Bronchial epithelial cell (primary cell): ENCODE results near the gene MALRD1. TPM values are rescaled to one million over a fixed set of nuclear protein-coding genes. Genes with fewer than 3 reads are reported as not detected.
A peak's percentile ranks its signal among the peaks of the same experiment; 100 is the strongest.

Experiments used
- DNase-seq: peaks from one replicate; pipeline ENCODE4 v3.0.0-alpha.2; 2010; ENCODE audit warnings: low read depth
- FAIRE-seq: peaks from 2 replicates; lab custom pipeline; 2011; peaks lifted over from hg19 to GRCh38; lab: Jason Lieb, UNC
- H3K27me3 ChIP-seq: 2 replicates; pipeline ENCODE4 v1.5.1; 2011; ENCODE audit warnings: low read length; ENCODE audit not compliant: control insufficient read depth, insufficient read depth
- H3K36me3 ChIP-seq: 2 replicates; pipeline ENCODE4 v1.5.1; 2011; ENCODE audit warnings: low read length; ENCODE audit not compliant: control insufficient read depth, insufficient read depth
- H3K4me3 ChIP-seq: 2 replicates; pipeline ENCODE4 v1.5.1; 2011; ENCODE audit warnings: mild to moderate bottlenecking, low read depth, low read length, control low read depth
- CTCF ChIP-seq: IDR thresholded peaks from 2 replicates; pipeline ENCODE4 v1.5.1; 2011; ENCODE audit warnings: mild to moderate bottlenecking, moderate library complexity, low read length, control low read depth, inconsistent platforms; ENCODE audit not compliant: insufficient read depth, severe bottlenecking
- total RNA-seq: library from RNA; depleted of rRNA; stranded (reverse); fragments of >200 nt; gene quantifications from 2 replicates; pipeline ENCODE4 v1.2.1, GENCODE V29; 2014

MALRD1 gene
- total RNA-seq, 1 donor from 2014 or later, result not detected

GRCh38 chr10:19194866-19195265, 146.3 kb downstream of the MALRD1 start:
- FAIRE-seq, result no peak
- Histone ChIP-seq H3K4me3 (no peak overlapping the region), H3K36me3 (no peaks in the 10 kb centered on the region), H3K27me3 (no peaks in the 10 kb centered on the region)
- TF ChIP-seq CTCF, result no peak
- DNase-seq, result no peak

GRCh38 chr10:19195698-19196097, 147.1 kb downstream of the MALRD1 start:
- no peak for DNase-seq
- no peak for FAIRE-seq
- Histone ChIP-seq H3K36me3 (no peaks in the 10 kb centered on the region), H3K27me3 (no peaks in the 10 kb centered on the region), H3K4me3 (no peak overlapping the region)
- TF ChIP-seq CTCF, result no peak

GRCh38 chr10:19200211-19200610, 151.6 kb downstream of the MALRD1 start:
- FAIRE-seq, result no peak
- TF ChIP-seq CTCF, result no peak
- Histone ChIP-seq H3K4me3 (no peak overlapping the region), H3K27me3 (no peaks in the 10 kb centered on the region), H3K36me3 (no peaks in the 10 kb centered on the region)
- no peak for DNase-seq

- Histone ChIP-seq H3K36me3 (no peaks in the 10 kb centered on the region), H3K27me3 (no peaks in the 10 kb centered on the region), H3K4me3 (no peak overlapping the region)
- FAIRE-seq (no peak), DNase-seq (peak; percentile 16)
- no peak for TF ChIP-seq CTCF
Observed at GRCh38 chr10:19204246-19204917, 155.8 kb downstream of the MALRD1 start.

GRCh38 chr10:19209319-19209718, 160.7 kb downstream of the MALRD1 start:
- no peak for TF ChIP-seq CTCF
- DNase-seq, result no peak
- no peak for FAIRE-seq
- Histone ChIP-seq H3K27me3 (no peaks in the 10 kb centered on the region), H3K36me3 (no peaks in the 10 kb centered on the region), H3K4me3 (no peak overlapping the region)

GRCh38 chr10:19212590-19212989, 164.0 kb downstream of the MALRD1 start:
- TF ChIP-seq CTCF, result no peak
- DNase-seq, result no peak
- FAIRE-seq, result no peak
- H3K4me3 ChIP-seq, result no peak overlapping the region
- no peaks in the 10 kb centered on the region for H3K27me3 ChIP-seq
- H3K36me3 ChIP-seq, result no peaks in the 10 kb centered on the region
